Measurements from ENCODE around the gene GPS2.

GPS2 gene

DNA sequence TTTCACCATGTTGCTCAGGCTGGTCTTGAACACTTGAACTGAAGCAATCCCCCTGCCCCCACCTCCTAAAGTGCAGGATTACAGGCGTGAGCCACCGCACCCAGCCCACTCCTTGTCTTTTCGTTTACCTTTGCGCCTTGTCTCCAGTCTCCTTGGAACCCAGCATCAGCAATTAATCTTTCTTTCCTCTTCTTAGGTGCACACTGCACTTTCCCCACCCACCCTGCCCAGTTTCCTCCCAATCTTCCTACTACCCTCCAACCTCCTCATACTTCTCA lies 51.4 kb downstream of the GPS2 start:
- Histone ChIP-seq H3K4me2 (ENCODE audit: low read depth, low read length) (no peak overlapping the region), H3K9me3 (replicated peaks; ENCODE audit: insufficient read depth, low read length) (no peaks in the 10 kb centered on the region), H3K4me1 (ENCODE audit: low read length) (peaks cover 4% of the 10 kb centered on the region; the same call in 1 of the 2 replicates), H3K4me3 (ENCODE audit: low read length) (no peak overlapping the region), H3K9me2 (replicated peaks; ENCODE audit: insufficient read depth, low read length) (no peaks in the 10 kb centered on the region), H3K27ac (ENCODE audit: low read length) (no peak overlapping the region), H3K27me3 (replicated peaks; ENCODE audit: insufficient read depth, low read length) (peaks cover 72% of the 10 kb centered on the region), H3K9ac (ENCODE audit: low read length) (no peak overlapping the region), H3F3A (ENCODE audit: insufficient read depth, low read length) (no peaks in the 10 kb centered on the region), H2AFZ (ENCODE audit: low read length) (no peak overlapping the region), H3K36me3 (replicated peaks; ENCODE audit: insufficient read depth, low read length) (no peaks in the 10 kb centered on the region), H3K79me2 (ENCODE audit: low read length) (no peaks in the 10 kb centered on the region), H4K20me1 (ENCODE audit: insufficient read depth, low read length) (no peaks in the 10 kb centered on the region)
- DNase-seq = no peak
- TF ChIP-seq EZH2phosphoT487 (IDR thresholded peaks at IDR 0.05; ENCODE audit: low read length) (no peak), EZH2 (optimal IDR thresholded peaks at IDR 0.05; ENCODE audit: low read depth, low read length) (no peak)

DNA sequence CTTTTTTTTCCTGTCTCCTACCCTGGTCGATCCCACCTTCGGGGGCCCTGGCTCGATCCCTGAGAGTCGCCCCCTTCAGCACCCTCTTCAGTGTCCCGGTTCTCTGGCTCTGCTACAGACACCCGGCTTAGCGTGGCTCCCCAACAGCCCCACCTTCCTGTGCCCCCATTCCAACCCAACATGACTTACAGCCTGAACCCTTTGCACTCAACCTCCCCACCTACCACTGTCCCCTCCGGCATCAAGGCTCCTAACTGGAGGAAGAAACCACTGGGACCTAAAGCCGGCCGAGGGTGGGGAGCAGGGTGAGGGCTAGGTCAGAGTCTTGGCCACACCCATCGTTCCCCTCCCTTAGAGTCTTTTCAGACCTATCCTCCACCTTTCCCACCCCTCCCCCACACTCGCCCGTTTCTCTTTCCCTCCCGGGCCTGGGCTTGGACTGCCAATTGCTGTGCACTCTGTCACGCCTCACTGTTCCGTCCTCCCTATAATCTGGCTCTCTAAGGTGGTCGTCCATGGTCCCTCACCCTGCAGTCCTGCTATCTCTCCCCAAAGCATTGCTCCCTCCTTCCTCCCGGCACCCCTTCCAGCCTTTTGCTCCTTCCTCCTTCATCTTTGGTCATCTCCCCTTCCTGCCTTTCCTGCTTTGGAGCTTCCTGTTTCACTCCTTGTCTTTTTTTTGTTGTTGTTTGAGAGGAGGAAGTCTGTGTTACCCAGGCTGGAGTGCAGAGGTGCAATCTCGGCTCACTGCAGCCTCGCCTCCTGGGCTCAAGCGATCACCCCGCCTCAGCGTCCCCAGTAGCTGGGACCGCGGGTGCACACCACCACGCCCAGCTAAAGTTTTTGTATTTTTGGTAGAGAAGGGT lies 52.0 kb downstream of the GPS2 start:
- Histone ChIP-seq H3F3A (ENCODE audit: insufficient read depth, low read length) (no peaks in the 10 kb centered on the region), H3K4me1 (ENCODE audit: low read length) (peaks cover 4% of the 10 kb centered on the region; the same call in 1 of the 2 replicates), H3K9ac (ENCODE audit: low read length) (no peak overlapping the region), H3K4me2 (ENCODE audit: low read depth, low read length) (peak overlapping the region; percentile 86), H3K27ac (ENCODE audit: low read length) (no peak overlapping the region), H3K27me3 (replicated peaks; ENCODE audit: insufficient read depth, low read length) (peaks cover 67% of the 10 kb centered on the region), H2AFZ (ENCODE audit: low read length) (peak overlapping the region; percentile 31; the same call in 1 of the 2 replicates), H3K36me3 (replicated peaks; ENCODE audit: insufficient read depth, low read length) (no peaks in the 10 kb centered on the region), H3K4me3 (ENCODE audit: low read length) (peak overlapping the region; percentile 40), H3K9me3 (replicated peaks; ENCODE audit: insufficient read depth, low read length) (no peaks in the 10 kb centered on the region), H3K79me2 (ENCODE audit: low read length) (no peaks in the 10 kb centered on the region), H3K9me2 (replicated peaks; ENCODE audit: insufficient read depth, low read length) (no peaks in the 10 kb centered on the region), H4K20me1 (ENCODE audit: insufficient read depth, low read length) (no peaks in the 10 kb centered on the region)
- no peak for DNase-seq
- TF ChIP-seq EZH2 (optimal IDR thresholded peaks at IDR 0.05; ENCODE audit: low read depth, low read length) (no peak), EZH2phosphoT487 (IDR thresholded peaks at IDR 0.05; ENCODE audit: low read length) (no peak)
- TF ChIP-seq, protein P1, sequence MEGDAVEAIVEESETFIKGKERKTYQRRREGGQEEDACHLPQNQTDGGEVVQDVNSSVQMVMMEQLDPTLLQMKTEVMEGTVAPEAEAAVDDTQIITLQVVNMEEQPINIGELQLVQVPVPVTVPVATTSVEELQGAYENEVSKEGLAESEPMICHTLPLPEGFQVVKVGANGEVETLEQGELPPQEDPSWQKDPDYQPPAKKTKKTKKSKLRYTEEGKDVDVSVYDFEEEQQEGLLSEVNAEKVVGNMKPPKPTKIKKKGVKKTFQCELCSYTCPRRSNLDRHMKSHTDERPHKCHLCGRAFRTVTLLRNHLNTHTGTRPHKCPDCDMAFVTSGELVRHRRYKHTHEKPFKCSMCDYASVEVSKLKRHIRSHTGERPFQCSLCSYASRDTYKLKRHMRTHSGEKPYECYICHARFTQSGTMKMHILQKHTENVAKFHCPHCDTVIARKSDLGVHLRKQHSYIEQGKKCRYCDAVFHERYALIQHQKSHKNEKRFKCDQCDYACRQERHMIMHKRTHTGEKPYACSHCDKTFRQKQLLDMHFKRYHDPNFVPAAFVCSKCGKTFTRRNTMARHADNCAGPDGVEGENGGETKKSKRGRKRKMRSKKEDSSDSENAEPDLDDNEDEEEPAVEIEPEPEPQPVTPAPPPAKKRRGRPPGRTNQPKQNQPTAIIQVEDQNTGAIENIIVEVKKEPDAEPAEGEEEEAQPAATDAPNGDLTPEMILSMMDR (IDR thresholded peaks at IDR 0.05; ENCODE audit: low read length) = no peak
